ENCODE results near the gene MXD4. TPM values are rescaled to one million over a fixed set of nuclear protein-coding genes. Genes with fewer than 3 reads are reported as not detected.

Gene MXD4
- total RNA-seq, 1 experiment from 2014 or later = 22.0 TPM

GRCh38 chr4:2264481-2265041 is 2.7 kb upstream of the MXD4 start:
- Histone ChIP-seq H3K9me3 (ENCODE audit: control insufficient read depth in 1 of 2, insufficient read depth in 1 of 2, low read depth in 1 of 2, low read length in 2 of 2) (no peaks in the 10 kb centered on the region), H3K27ac (ENCODE audit: low read depth, low read length) (no peak overlapping the region; the same call in 1 of the 2 replicates), H3K27me3 (ENCODE audit: insufficient read depth, low read length) (no peaks in the 10 kb centered on the region), H2AFZ (ENCODE audit: low read depth, low read length, poor library complexity, severe bottlenecking) (no peak overlapping the region), H3K9ac (ENCODE audit: low read length) (no peak overlapping the region), H3K4me1 (ENCODE audit: control insufficient read depth in 1 of 2, insufficient read depth in 2 of 2, low read length in 2 of 2) (peaks cover 9 to 15% of the 10 kb centered on the region in 2 experiments; a peak in 3 of 4 replicates), H3K4me3 (replicated peaks in 1 of 2; ENCODE audit: low read depth in 1 of 2, low read length in 2 of 2) (no peak overlapping the region), H3K9me2 (ENCODE audit: insufficient read depth) (no peaks in the 10 kb centered on the region), H4K20me1 (ENCODE audit: insufficient read depth) (no peaks in the 10 kb centered on the region), H3K79me2 (ENCODE audit: insufficient read depth, low read length) (no peaks in the 10 kb centered on the region), H3K36me3 (ENCODE audit: control insufficient read depth in 1 of 2, insufficient read depth in 2 of 2, low read length in 2 of 2) (no peaks in the 10 kb centered on the region), H3K4me2 (ENCODE audit: low read length) (no peak overlapping the region)
- ChIA-PET CTCF (no interaction called here), RAD21 (ENCODE audit: low non-redundant PET in 1 of 2, low total read pairs in 2 of 2, uncharacterized antibody in 2 of 2, unreplicated experiment in 2 of 2) (no interaction called here), POLR2A (no interaction called here)
- TF ChIP-seq POLR2AphosphoS5 (IDR thresholded peaks at IDR 0.05; ENCODE audit: low read depth, low read length) (no peak), ZBTB33 (IDR thresholded peaks at IDR 0.05; ENCODE audit: extremely low read depth, insufficient replicate concordance, low read length) (no peak), TCF7L2 (IDR thresholded peaks at IDR 0.05; ENCODE audit: borderline replicate concordance, extremely low read depth, insufficient read depth, insufficient read length) (no peak), SRF (IDR thresholded peaks at IDR 0.05; ENCODE audit: low read depth) (no peak), ZNF274 (IDR thresholded peaks at IDR 0.05; ENCODE audit: low read depth, low read length) (no peak)
- TF ChIP-seq, protein P1, sequence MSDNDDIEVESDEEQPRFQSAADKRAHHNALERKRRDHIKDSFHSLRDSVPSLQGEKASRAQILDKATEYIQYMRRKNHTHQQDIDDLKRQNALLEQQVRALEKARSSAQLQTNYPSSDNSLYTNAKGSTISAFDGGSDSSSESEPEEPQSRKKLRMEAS (IDR thresholded peaks at IDR 0.05) = no peak
- intact Hi-C loops (cut with micrococcal nuclease) = loop anchor here (5.0 kb wide), 1 partner anchor 148 kb away; no protein-coding TSS in a partner anchor
- ATAC-seq (no peak), DNase-seq (ENCODE audit: low read depth, low spot score) (no peak)
- BruUV-seq (replicated peaks) = no TSS peak

DNA sequence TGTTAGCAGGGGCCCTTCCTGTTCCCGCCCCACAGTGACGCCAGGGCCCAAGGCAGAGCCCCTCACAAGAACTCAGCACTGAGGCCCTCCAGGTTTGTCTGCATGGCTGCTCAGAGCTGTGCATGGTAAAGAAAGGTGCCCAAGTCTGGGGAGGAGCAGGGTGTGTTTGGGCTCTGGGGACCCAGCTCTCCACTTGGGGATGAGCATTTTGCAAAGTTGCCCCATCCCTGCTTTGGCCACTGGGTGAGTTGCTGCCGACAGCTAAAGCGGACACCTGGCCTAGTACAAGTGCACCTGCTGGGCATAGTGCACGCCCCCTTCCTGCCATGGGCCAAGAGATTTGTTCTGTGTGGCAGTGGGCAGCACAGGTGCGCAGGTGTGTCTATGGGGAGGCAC is 2.0 kb upstream of the MXD4 start:
- no peak for DNase-seq (ENCODE audit: low read depth, low spot score)

More for the DNA sequence above, 2.0 kb upstream of the MXD4 start:
- intact Hi-C loops (cut with micrococcal nuclease) = loop anchor here (5.0 kb wide), 1 partner anchor 148 kb away; no protein-coding TSS in a partner anchor
- Histone ChIP-seq H3K4me3 (replicated peaks in 1 of 2; ENCODE audit: low read depth in 1 of 2, low read length in 2 of 2) (no peak overlapping the region), H3K27me3 (ENCODE audit: insufficient read depth, low read length) (no peaks in the 10 kb centered on the region), H3K9ac (ENCODE audit: low read length) (no peak overlapping the region), H3K79me2 (ENCODE audit: insufficient read depth, low read length) (no peaks in the 10 kb centered on the region), H4K20me1 (ENCODE audit: insufficient read depth) (no peaks in the 10 kb centered on the region), H3K4me2 (ENCODE audit: low read length) (no peak overlapping the region), H3K9me3 (ENCODE audit: control insufficient read depth in 1 of 2, insufficient read depth in 1 of 2, low read depth in 1 of 2, low read length in 2 of 2) (no peaks in the 10 kb centered on the region), H2AFZ (ENCODE audit: low read depth, low read length, poor library complexity, severe bottlenecking) (no peak overlapping the region), H3K36me3 (ENCODE audit: control insufficient read depth in 1 of 2, insufficient read depth in 2 of 2, low read length in 2 of 2) (no peaks in the 10 kb centered on the region), H3K27ac (ENCODE audit: low read depth, low read length) (no peak overlapping the region; the same call in 1 of the 2 replicates), H3K4me1 (ENCODE audit: control insufficient read depth in 1 of 2, insufficient read depth in 2 of 2, low read length in 2 of 2) (peaks cover 9 to 15% of the 10 kb centered on the region in 2 experiments; a peak in 3 of 4 replicates), H3K9me2 (ENCODE audit: insufficient read depth) (no peaks in the 10 kb centered on the region)
- POLR2A ChIA-PET = no interaction called here
- no peak for TF ChIP-seq CEBPB (IDR thresholded peaks at IDR 0.05; ENCODE audit: low read depth)
- no peak for TF ChIP-seq FOSL1 (IDR thresholded peaks at IDR 0.05; ENCODE audit: low read depth)
- no peak for TF ChIP-seq CBX3 (IDR thresholded peaks at IDR 0.05; ENCODE audit: low read depth)
- no peak for TF ChIP-seq POLR2A (IDR thresholded peaks at IDR 0.05; ENCODE audit: borderline replicate concordance, extremely low read depth, insufficient read depth, insufficient read length)
- TF ChIP-seq ZBTB33 (IDR thresholded peaks at IDR 0.05; ENCODE audit: extremely low read depth, insufficient replicate concordance, low read length) = no peak
- no peak for TF ChIP-seq SIN3A (IDR thresholded peaks at IDR 0.05; ENCODE audit: low read depth)
- no peak for TF ChIP-seq SP1 (IDR thresholded peaks at IDR 0.05; ENCODE audit: low read depth)
- TF ChIP-seq JUND (IDR thresholded peaks at IDR 0.05) = no peak
- TF ChIP-seq POLR2AphosphoS5 (IDR thresholded peaks at IDR 0.05; ENCODE audit: low read depth, low read length) = no peak
- no peak for TF ChIP-seq EGR1 (IDR thresholded peaks at IDR 0.05; ENCODE audit: low read depth)
- no TSS peak for BruUV-seq (replicated peaks)
- ATAC-seq = no peak
- CTCF ChIA-PET = no interaction called here
- RAD21 ChIA-PET (ENCODE audit: low non-redundant PET in 1 of 2, low total read pairs in 2 of 2, uncharacterized antibody in 2 of 2, unreplicated experiment in 2 of 2) = no interaction called here
